Gastrocnemius medialis (tissue), 4 donors: ENCODE results near the gene CELSR3.

Experiments
- CTCF ChIP-seq, 5 experiments: fragments of 450-650 bp in 3 of 5; fragments of 200-600 bp in 2 of 5; sonication (generic) in 2 of 5; IDR thresholded peaks in 4 of 5; conservative IDR thresholded peaks in 1 of 5; 1 replicate in 4 of 5; 2 replicates in 1 of 5; pipeline ENCODE4 v1.5.1; 2016 to 2019; ENCODE audit warnings: antibody characterized with exemption in 5 of 5, mild to moderate bottlenecking in 3 of 5, moderate library complexity in 3 of 5
- POLR2A ChIP-seq, 2 donors: fragments of 450-650 bp; IDR thresholded peaks; one replicate each; pipeline ENCODE4 v1.6.1; 2017; ENCODE audit warnings: antibody characterized with exemption in 2 of 2, mild to moderate bottlenecking in 2 of 2, moderate library complexity in 2 of 2

GRCh38 chr3:48591886-48592518 lies 70.7 kb downstream of the CELSR3 start:
- TF ChIP-seq POLR2A (IDR thresholded peaks at IDR 0.05) (no peak), CTCF (IDR thresholded peaks at IDR 0.05 in 4 of 5, conservative IDR thresholded peaks at IDR 0.05 in 1 of 5) (no peak)
